Hepatic stellate cell (primary cell): ENCODE results near the gene LBR.
A peak's percentile ranks its signal among the peaks of the same experiment; 100 is the strongest.

ENCODE experiments used
- DNase-seq: peaks from one replicate; pipeline ENCODE4 v3.0.0; 2011; ENCODE audit warnings: low spot score

The LBR gene

GRCh38 chr1:225445639-225446594 lies 18.1 kb upstream of the LBR start:
- no peak for DNase-seq

- DNase-seq: no peak
Measured at GRCh38 chr1:225442123-225442505, 14.3 kb upstream of the LBR start.

- DNase-seq: no peak
Measured at GRCh38 chr1:225441314-225442122, 13.7 kb upstream of the LBR start.

GRCh38 chr1:225440380-225441221 lies 12.8 kb upstream of the LBR start:
- no peak for DNase-seq

GRCh38 chr1:225437710-225438437 lies 10.0 kb upstream of the LBR start:
- DNase-seq: peak; percentile 55

- DNase-seq: no peak
Measured at GRCh38 chr1:225435957-225436392, 8.1 kb upstream of the LBR start.

- DNase-seq: no peak
Measured at GRCh38 chr1:225435487-225435886, 7.6 kb upstream of the LBR start.

- no peak for DNase-seq
Measured at GRCh38 chr1:225435076-225435475, 7.2 kb upstream of the LBR start.

GRCh38 chr1:225434046-225434445 lies 6.2 kb upstream of the LBR start:
- DNase-seq: no peak

- DNase-seq: no peak
Measured at GRCh38 chr1:225431081-225431863, 3.4 kb upstream of the LBR start.

- DNase-seq: no peak
Measured at GRCh38 chr1:225430301-225430700, 2.5 kb upstream of the LBR start.

- DNase-seq: no peak
Measured at GRCh38 chr1:225428881-225429455, 1.1 kb upstream of the LBR start.

- DNase-seq: peak; percentile 96
Measured at GRCh38 chr1:225428068-225428880, 436 bp upstream of the LBR start.

- DNase-seq: peak; percentile 29
Measured at GRCh38 chr1:225426395-225427234, 1.2 kb downstream of the LBR start.

GRCh38 chr1:225425201-225425786 lies 2.5 kb downstream of the LBR start:
- DNase-seq: peak; percentile 38

GRCh38 chr1:225424562-225425200 lies 3.2 kb downstream of the LBR start:
- peak; percentile 54 for DNase-seq

GRCh38 chr1:225423518-225423855 lies 4.4 kb downstream of the LBR start:
- no peak for DNase-seq
